Measurements from ENCODE around the gene TMEM163. TPM values are rescaled to one million over a fixed set of nuclear protein-coding genes. Genes with fewer than 3 reads are reported as not detected.

The TMEM163 gene
- total and polyA plus RNA-seq, 9 donors = 0.24 to 3.6 (median 1.5) TPM

- no peaks in the 10 kb centered on the region for H3K9me3 ChIP-seq
- no peaks in the 10 kb centered on the region for H3K27me3 ChIP-seq
- H3K36me3 ChIP-seq = no peaks in the 10 kb centered on the region
- no peaks in the 10 kb centered on the region for H3K4me1 ChIP-seq (ENCODE audit: insufficient read depth)
- intact Hi-C loops (cut with DNase I) = no loop called here
- no peak for DNase-seq
- TF ChIP-seq EP300 (IDR thresholded peaks at IDR 0.05) (no peak), POLR2A (IDR thresholded peaks at IDR 0.05) (no peak), CTCF (IDR thresholded peaks at IDR 0.05) (no peak)
- H3K4me3 ChIP-seq = no peak overlapping the region
- H3K27ac ChIP-seq = no peak overlapping the region
Measured at GRCh38 chr2:134435936-134436335, 282.9 kb downstream of the TMEM163 start.

GRCh38 chr2:134435505-134435904 lies 283.3 kb downstream of the TMEM163 start:
- H3K4me1 ChIP-seq (ENCODE audit: insufficient read depth) = no peaks in the 10 kb centered on the region
- intact Hi-C loops (cut with DNase I) = no loop called here
- no peaks in the 10 kb centered on the region for H3K27me3 ChIP-seq
- TF ChIP-seq EP300 (IDR thresholded peaks at IDR 0.05) (no peak), CTCF (IDR thresholded peaks at IDR 0.05) (no peak), POLR2A (IDR thresholded peaks at IDR 0.05) (no peak)
- no peaks in the 10 kb centered on the region for H3K36me3 ChIP-seq
- WGBS, 3 donors = 93 to 98% (median 96%) methylated on average over 4 of the region's 4 CpGs
- no peak for DNase-seq
- H3K9me3 ChIP-seq = no peaks in the 10 kb centered on the region
- H3K27ac ChIP-seq = no peak overlapping the region
- H3K4me3 ChIP-seq = no peak overlapping the region

GRCh38 chr2:134433979-134434378 lies 284.8 kb downstream of the TMEM163 start:
- 95 to 98% (median 95%) methylated on average over 6 of the region's 6 CpGs for WGBS, 3 donors
- intact Hi-C loops (cut with DNase I) = no loop called here
- Histone ChIP-seq H3K36me3 (no peaks in the 10 kb centered on the region), H3K4me3 (no peak overlapping the region), H3K27me3 (no peaks in the 10 kb centered on the region), H3K9me3 (no peaks in the 10 kb centered on the region), H3K27ac (no peak overlapping the region), H3K4me1 (ENCODE audit: insufficient read depth) (no peaks in the 10 kb centered on the region)
- DNase-seq = no peak
- no peak for TF ChIP-seq POLR2A (IDR thresholded peaks at IDR 0.05)
- TF ChIP-seq EP300 (IDR thresholded peaks at IDR 0.05) = no peak
- TF ChIP-seq CTCF (IDR thresholded peaks at IDR 0.05) = no peak

GRCh38 chr2:134433469-134433868 lies 285.3 kb downstream of the TMEM163 start:
- H3K4me1 ChIP-seq (ENCODE audit: insufficient read depth) = no peaks in the 10 kb centered on the region
- H3K9me3 ChIP-seq = no peaks in the 10 kb centered on the region
- no peaks in the 10 kb centered on the region for H3K27me3 ChIP-seq
- 92 to 95% (median 94%) methylated on average over 7 of the region's 7 CpGs for WGBS, 3 donors
- intact Hi-C loops (cut with DNase I) = no loop called here
- no peak overlapping the region for H3K27ac ChIP-seq
- DNase-seq = no peak
- H3K36me3 ChIP-seq = no peaks in the 10 kb centered on the region
- TF ChIP-seq CTCF (IDR thresholded peaks at IDR 0.05) (no peak), EP300 (IDR thresholded peaks at IDR 0.05) (no peak), POLR2A (IDR thresholded peaks at IDR 0.05) (no peak)
- H3K4me3 ChIP-seq = no peak overlapping the region

- no peak overlapping the region for H3K27ac ChIP-seq
- H3K9me3 ChIP-seq = no peaks in the 10 kb centered on the region
- TF ChIP-seq POLR2A (IDR thresholded peaks at IDR 0.05) = no peak
- TF ChIP-seq CTCF (IDR thresholded peaks at IDR 0.05) = no peak
- no peak for TF ChIP-seq EP300 (IDR thresholded peaks at IDR 0.05)
- no peaks in the 10 kb centered on the region for H3K4me1 ChIP-seq (ENCODE audit: insufficient read depth)
- H3K4me3 ChIP-seq = no peak overlapping the region
- H3K36me3 ChIP-seq = no peaks in the 10 kb centered on the region
- 98 to 99% (median 98%) methylated on average over 3 of the region's 3 CpGs for WGBS, 3 donors
- intact Hi-C loops (cut with DNase I) = no loop called here
- H3K27me3 ChIP-seq = no peaks in the 10 kb centered on the region
- no peak for DNase-seq
Measured at GRCh38 chr2:134432435-134432883, 286.3 kb downstream of the TMEM163 start.
